ENCODE results near the gene GPR137. TPM values are rescaled to one million over a fixed set of nuclear protein-coding genes. Genes with fewer than 3 reads are reported as not detected.

GPR137 gene
- polyA plus RNA-seq, 1 donor from 2014 or later: 34.1 TPM

- Histone ChIP-seq H3F3A (ENCODE audit: insufficient read depth, low read length, poor library complexity, severe bottlenecking) (no peaks in the 10 kb centered on the region), H2AFZ (ENCODE audit: low read depth, low read length) (no peak overlapping the region), H3K4me2 (ENCODE audit: low read length) (no peak overlapping the region), H3K9ac (ENCODE audit: low read length) (no peak overlapping the region), H3K79me2 (replicated peaks; ENCODE audit: insufficient read depth, low read length) (no peaks in the 10 kb centered on the region), H3K27me3 (ENCODE audit: insufficient read depth, low read depth, low read length) (peaks cover 94% of the 10 kb centered on the region), H3K4me3 (ENCODE audit: low read length) (no peak overlapping the region), H3K9me2 (ENCODE audit: insufficient read depth, low read length) (no peaks in the 10 kb centered on the region), H3K9me3 (ENCODE audit: low read length) (no peaks in the 10 kb centered on the region), H3K27ac (ENCODE audit: low read length) (no peak overlapping the region), H4K20me1 (ENCODE audit: insufficient read depth) (no peaks in the 10 kb centered on the region), H3K36me3 (ENCODE audit: insufficient read depth, low read length) (no peaks in the 10 kb centered on the region)
- TF ChIP-seq MXI1 (conservative IDR thresholded peaks at IDR 0.05; ENCODE audit: poor library complexity, severe bottlenecking) (no peak), SMC3 (conservative IDR thresholded peaks at IDR 0.05; ENCODE audit: poor library complexity) (no peak), EP300 (conservative IDR thresholded peaks at IDR 0.05; ENCODE audit: poor library complexity, severe bottlenecking) (no peak), TAF1 (IDR thresholded peaks at IDR 0.05; ENCODE audit: low read depth) (no peak), RAD21 (conservative IDR thresholded peaks at IDR 0.05) (no peak), CTCF (IDR thresholded peaks at IDR 0.05; ENCODE audit: poor library complexity, severe bottlenecking) (no peak), EZH2 (IDR thresholded peaks at IDR 0.05; ENCODE audit: borderline replicate concordance, insufficient read depth, low read length, poor library complexity, severe bottlenecking) (no peak), POLR2AphosphoS5 (IDR thresholded peaks at IDR 0.05) (no peak), REST (IDR thresholded peaks at IDR 0.05; ENCODE audit: borderline replicate concordance) (no peak)
These were observed 10.1 kb downstream of the GPR137 start for GRCh38 chr11:64295760-64296159.

GRCh38 chr11:64296236-64296635 is 10.6 kb downstream of the GPR137 start:
- H3K27me3 ChIP-seq (ENCODE audit: insufficient read depth, low read depth, low read length): peaks cover 94% of the 10 kb centered on the region
- no peaks in the 10 kb centered on the region for H3K9me2 ChIP-seq (ENCODE audit: insufficient read depth, low read length)
- no peaks in the 10 kb centered on the region for H3K79me2 ChIP-seq (replicated peaks; ENCODE audit: insufficient read depth, low read length)
- TF ChIP-seq CTCF (IDR thresholded peaks at IDR 0.05; ENCODE audit: poor library complexity, severe bottlenecking): no peak
- no peak for TF ChIP-seq RAD21 (conservative IDR thresholded peaks at IDR 0.05)
- TF ChIP-seq EP300 (conservative IDR thresholded peaks at IDR 0.05; ENCODE audit: poor library complexity, severe bottlenecking): no peak
- no peak for TF ChIP-seq REST (IDR thresholded peaks at IDR 0.05; ENCODE audit: borderline replicate concordance)
- no peak for TF ChIP-seq EZH2 (IDR thresholded peaks at IDR 0.05; ENCODE audit: borderline replicate concordance, insufficient read depth, low read length, poor library complexity, severe bottlenecking)
- no peak for TF ChIP-seq SMC3 (conservative IDR thresholded peaks at IDR 0.05; ENCODE audit: poor library complexity)
- TF ChIP-seq POLR2AphosphoS5 (IDR thresholded peaks at IDR 0.05): no peak
- no peak for TF ChIP-seq MXI1 (conservative IDR thresholded peaks at IDR 0.05; ENCODE audit: poor library complexity, severe bottlenecking)
- TF ChIP-seq TAF1 (IDR thresholded peaks at IDR 0.05; ENCODE audit: low read depth): no peak
- H3K9me3 ChIP-seq (ENCODE audit: low read length): no peaks in the 10 kb centered on the region
- no peaks in the 10 kb centered on the region for H4K20me1 ChIP-seq (ENCODE audit: insufficient read depth)
- H3K9ac ChIP-seq (ENCODE audit: low read length): no peak overlapping the region
- H3K4me3 ChIP-seq (ENCODE audit: low read length): no peak overlapping the region
- no peaks in the 10 kb centered on the region for H3F3A ChIP-seq (ENCODE audit: insufficient read depth, low read length, poor library complexity, severe bottlenecking)
- no peak overlapping the region for H3K4me2 ChIP-seq (ENCODE audit: low read length)
- H2AFZ ChIP-seq (ENCODE audit: low read depth, low read length): no peak overlapping the region
- H3K27ac ChIP-seq (ENCODE audit: low read length): no peak overlapping the region
- no peaks in the 10 kb centered on the region for H3K36me3 ChIP-seq (ENCODE audit: insufficient read depth, low read length)

Data from neural cell (in vitro differentiated cells).